Right cardiac atrium (tissue), 5 donors: ENCODE measurements around the gene NMNAT3. TPM values are rescaled to one million over a fixed set of nuclear protein-coding genes. Genes with fewer than 3 reads are reported as not detected.

ENCODE experiments used
- ATAC-seq, 2 donors: fragments of 200-7000 bp; cut with Tn5 transposase; one replicate each; pipeline versions ENCODE4 v1.8.0 to v1.9.1; 2020; ENCODE audit warnings: moderate library complexity in 2 of 2, mild to moderate bottlenecking in 1 of 2
- DNase-seq, 3 donors: peaks; one replicate each; pipeline ENCODE4 v3.0.0-alpha.2; 2020
- H3K27ac ChIP-seq: one replicate; pipeline ENCODE4 v1.5.1; 2013; ENCODE audit warnings: mild to moderate bottlenecking, low read length, control low read depth, moderate library complexity
- H3K27me3 ChIP-seq: one replicate; pipeline ENCODE4 v1.6.1; 2013; ENCODE audit not compliant: control insufficient read depth, insufficient read depth
- H3K4me1 ChIP-seq: one replicate; pipeline ENCODE4 v1.6.1; 2013; ENCODE audit warnings: low read length; ENCODE audit not compliant: control insufficient read depth, insufficient read depth
- H3K4me3 ChIP-seq: one replicate; pipeline ENCODE4 v1.5.1; 2013; ENCODE audit warnings: low read length, control low read depth
- H3K9me3 ChIP-seq: one replicate; pipeline ENCODE4 v1.6.1; 2013; ENCODE audit warnings: low read length; ENCODE audit not compliant: control insufficient read depth
- WGBS: extraction: QIAGEN DNeasy Blood & Tissue Kit; methylation state at CpG from one replicate; pipeline ENCODE4 v1.1.7; 2013; 5-methylcytosine and 5-hydroxymethylcytosine counted together
- intact Hi-C, 4 donors: fragments of 100-400 bp; cut with DNase I; formaldehyde crosslinking; loops; one replicate each; pipeline versions ENCODE4 v1.11.0 to v1.14.0; 2022 to 2023
- polyA plus RNA-seq: library from polyadenylated mRNA; stranded (reverse); fragments of 200-250 nt; gene quantifications from one replicate; pipeline ENCODE4 v1.2.3, GENCODE V29; 2013
- total RNA-seq, 4 donors: library from RNA; stranded (reverse); fragmentation: NEBNext Ultra II Directional; extraction: Animal tissue kit (Norgen Biotek cat#: 25700); gene quantifications; one replicate each; pipeline ENCODE4 v1.2.1, GENCODE V29; 2021
- donor health status: healthy with polysubstance abuse.
- donor health status: DM: no; HTN: yes; CAD: no.
- donor health status: DM: no; HTN: no; CAD: no.
- donor health status: DM: no; HTN: yes; CAD: no; lungs with severe emphysema.
- donor health status: DM: yes; HTN: yes; CAD: no.

The NMNAT3 gene
- total and polyA plus RNA-seq, 5 donors = 9.6 to 19.2 (median 16.7) TPM

GRCh38 chr3:139636511-139636910 lies 41.3 kb downstream of the NMNAT3 start:
- Histone ChIP-seq H3K4me3 (no peak overlapping the region), H3K27me3 (no peaks in the 10 kb centered on the region), H3K9me3 (no peaks in the 10 kb centered on the region), H3K4me1 (no peaks in the 10 kb centered on the region), H3K27ac (no peak overlapping the region)
- DNase-seq (no peak), ATAC-seq (no peak)
- intact Hi-C loops = no loop called here
- WGBS = 68% methylated on average over 2 of the region's 2 CpGs

GRCh38 chr3:139634111-139634635 lies 43.6 kb downstream of the NMNAT3 start:
- intact Hi-C loops = no loop called here
- WGBS = 90% methylated on average over 20 of the region's 20 CpGs

GRCh38 chr3:139633511-139633910 lies 44.3 kb downstream of the NMNAT3 start:
- H3K4me3 ChIP-seq = no peak overlapping the region
- ATAC-seq (no peak), DNase-seq (no peak)
- intact Hi-C loops = no loop called here
- no peaks in the 10 kb centered on the region for H3K9me3 ChIP-seq
- no peaks in the 10 kb centered on the region for H3K4me1 ChIP-seq
- H3K27ac ChIP-seq = no peak overlapping the region
- no peaks in the 10 kb centered on the region for H3K27me3 ChIP-seq
- 87% methylated on average over 6 of the region's 6 CpGs for WGBS

More at GRCh38 chr3:139634111-139634635, 43.6 kb downstream of the NMNAT3 start:
- ATAC-seq (no peak), DNase-seq (no peak)
- Histone ChIP-seq H3K4me3 (no peak overlapping the region), H3K27ac (no peak overlapping the region), H3K4me1 (no peaks in the 10 kb centered on the region), H3K9me3 (no peaks in the 10 kb centered on the region), H3K27me3 (no peaks in the 10 kb centered on the region)

GRCh38 chr3:139630542-139630941 lies 47.2 kb downstream of the NMNAT3 start:
- WGBS = 71% methylated on average over 4 of the region's 4 CpGs
- ATAC-seq (no peak), DNase-seq (no peak)
- H3K4me3 ChIP-seq = no peak overlapping the region
- no peak overlapping the region for H3K27ac ChIP-seq
- no peaks in the 10 kb centered on the region for H3K4me1 ChIP-seq
- no peaks in the 10 kb centered on the region for H3K27me3 ChIP-seq
- intact Hi-C loops = no loop called here
- no peaks in the 10 kb centered on the region for H3K9me3 ChIP-seq

GRCh38 chr3:139629033-139629432 lies 48.7 kb downstream of the NMNAT3 start:
- H3K4me3 ChIP-seq = no peak overlapping the region
- intact Hi-C loops = no loop called here
- no peak overlapping the region for H3K27ac ChIP-seq
- H3K9me3 ChIP-seq = no peaks in the 10 kb centered on the region
- 71% methylated on average over 3 of the region's 3 CpGs for WGBS
- no peak for ATAC-seq
- no peaks in the 10 kb centered on the region for H3K27me3 ChIP-seq
- no peak for DNase-seq
- H3K4me1 ChIP-seq = no peaks in the 10 kb centered on the region

GRCh38 chr3:139627759-139628158 lies 50.0 kb downstream of the NMNAT3 start:
- DNase-seq (no peak), ATAC-seq (no peak)
- Histone ChIP-seq H3K4me1 (no peaks in the 10 kb centered on the region), H3K4me3 (no peak overlapping the region), H3K27ac (no peak overlapping the region), H3K27me3 (no peaks in the 10 kb centered on the region), H3K9me3 (no peaks in the 10 kb centered on the region)
- WGBS = 75% methylated on average over 5 of the region's 5 CpGs
- intact Hi-C loops = no loop called here

GRCh38 chr3:139620438-139620837 lies 57.3 kb downstream of the NMNAT3 start:
- WGBS = 70% methylated on average over 3 of the region's 3 CpGs
- intact Hi-C loops = no loop called here
- H3K4me3 ChIP-seq = no peak overlapping the region
- no peak for ATAC-seq
- no peaks in the 10 kb centered on the region for H3K27me3 ChIP-seq
- no peak for DNase-seq
- H3K9me3 ChIP-seq = no peaks in the 10 kb centered on the region
- H3K4me1 ChIP-seq = no peaks in the 10 kb centered on the region
- H3K27ac ChIP-seq = no peak overlapping the region

- WGBS = 12% methylated on average over 1 of the region's 1 CpG
- no peaks in the 10 kb centered on the region for H3K9me3 ChIP-seq
- H3K4me3 ChIP-seq = no peak overlapping the region
- H3K27ac ChIP-seq = no peak overlapping the region
- no peak for DNase-seq
- no peak for ATAC-seq
- no peaks in the 10 kb centered on the region for H3K27me3 ChIP-seq
- intact Hi-C loops = no loop called here
- no peaks in the 10 kb centered on the region for H3K4me1 ChIP-seq
Observed at GRCh38 chr3:139619484-139619883, 58.3 kb downstream of the NMNAT3 start.

GRCh38 chr3:139617672-139618268 lies 60.0 kb downstream of the NMNAT3 start:
- WGBS = 68% methylated on average over 3 of the region's 3 CpGs

GRCh38 chr3:139611528-139611927 lies 66.2 kb downstream of the NMNAT3 start:
- Histone ChIP-seq H3K9me3 (no peaks in the 10 kb centered on the region), H3K27ac (no peak overlapping the region), H3K4me3 (no peak overlapping the region), H3K27me3 (no peaks in the 10 kb centered on the region), H3K4me1 (no peaks in the 10 kb centered on the region)
- no peak for ATAC-seq
- intact Hi-C loops = no loop called here
- no peak for DNase-seq
- WGBS = 75% methylated on average over 5 of the region's 5 CpGs

More at GRCh38 chr3:139617672-139618268, 60.0 kb downstream of the NMNAT3 start:
- DNase-seq (no peak), ATAC-seq (no peak)
- H3K9me3 ChIP-seq = no peaks in the 10 kb centered on the region
- no peaks in the 10 kb centered on the region for H3K4me1 ChIP-seq
- no peak overlapping the region for H3K4me3 ChIP-seq
- H3K27ac ChIP-seq = no peak overlapping the region
- H3K27me3 ChIP-seq = no peaks in the 10 kb centered on the region
- intact Hi-C loops = no loop called here

- Histone ChIP-seq H3K4me1 (no peaks in the 10 kb centered on the region), H3K27ac (no peak overlapping the region), H3K9me3 (no peaks in the 10 kb centered on the region), H3K27me3 (no peaks in the 10 kb centered on the region), H3K4me3 (no peak overlapping the region)
- intact Hi-C loops = no loop called here
- 57% methylated on average over 4 of the region's 4 CpGs for WGBS
- ATAC-seq (no peak), DNase-seq (no peak)
Observed at GRCh38 chr3:139610886-139611285, 66.9 kb downstream of the NMNAT3 start.

- intact Hi-C loops = no loop called here
- no peak overlapping the region for H3K4me3 ChIP-seq
- H3K27me3 ChIP-seq = no peaks in the 10 kb centered on the region
- no peak overlapping the region for H3K27ac ChIP-seq
- DNase-seq (no peak), ATAC-seq (no peak)
- H3K9me3 ChIP-seq = no peaks in the 10 kb centered on the region
- H3K4me1 ChIP-seq = no peaks in the 10 kb centered on the region
- WGBS = 75% methylated on average over 3 of the region's 3 CpGs
Observed at GRCh38 chr3:139608924-139609323, 68.8 kb downstream of the NMNAT3 start.
